Fibroblast of skin of scalp (primary cell): ENCODE data around the gene DAZAP2.
"Not testable (repeated sequence)": the region's sequence is repeated elsewhere in the genome, so short reads cannot be mapped to it uniquely, and the experiment has no call there.

Experiments used
- DNase-seq: peaks from one replicate; pipeline ENCODE4 v3.0.0-alpha.2; 2013

Gene DAZAP2

GRCh38 chr12:51217133-51217967 lies 21.3 kb upstream of the DAZAP2 start:
- DNase-seq, result peak; percentile 31

- peak; percentile 87 for DNase-seq
Observed at GRCh38 chr12:51217968-51218606, 20.5 kb upstream of the DAZAP2 start, which contains the start of gene POU6F1. Gene POU6F1, minus strand, starts transcription at chr12:51218062. Its CDS starts 11,226 bp downstream, at chr12:51206836.

- no peak for DNase-seq
Observed at GRCh38 chr12:51218607-51219161, 19.9 kb upstream of the DAZAP2 start.

GRCh38 chr12:51219322-51219721 lies 19.3 kb upstream of the DAZAP2 start:
- no peak for DNase-seq

- not testable (repeated sequence) for DNase-seq
Observed at GRCh38 chr12:51219857-51220256, 18.8 kb upstream of the DAZAP2 start.

- no peak for DNase-seq
Observed at GRCh38 chr12:51222461-51222860, 16.2 kb upstream of the DAZAP2 start.

- no peak for DNase-seq
Observed at GRCh38 chr12:51224625-51225024, 14.0 kb upstream of the DAZAP2 start.

GRCh38 chr12:51225234-51225633 lies 13.4 kb upstream of the DAZAP2 start:
- DNase-seq, result no peak

GRCh38 chr12:51225771-51226170 lies 12.9 kb upstream of the DAZAP2 start:
- DNase-seq, result no peak

GRCh38 chr12:51227112-51227511 lies 11.5 kb upstream of the DAZAP2 start:
- DNase-seq, result not testable (repeated sequence)

- no peak for DNase-seq
Observed at GRCh38 chr12:51227962-51228361, 10.7 kb upstream of the DAZAP2 start.

GRCh38 chr12:51229116-51229809 lies 9.4 kb upstream of the DAZAP2 start:
- no peak for DNase-seq

- no peak for DNase-seq
Observed at GRCh38 chr12:51232642-51233041, 6.0 kb upstream of the DAZAP2 start.

GRCh38 chr12:51234530-51234929 lies 4.1 kb upstream of the DAZAP2 start:
- DNase-seq, result no peak

- DNase-seq, result no peak
Observed at GRCh38 chr12:51238037-51238509, 553 bp upstream of the DAZAP2 start.

- DNase-seq, result peak; percentile 29
Observed at GRCh38 chr12:51240971-51241370, 2.3 kb downstream of the DAZAP2 start.

- no peak for DNase-seq
Observed at GRCh38 chr12:51242120-51242519, 3.5 kb downstream of the DAZAP2 start.

GRCh38 chr12:51242876-51243275 lies 4.2 kb downstream of the DAZAP2 start:
- no peak for DNase-seq

- no peak for DNase-seq
Observed at GRCh38 chr12:51244269-51244668, 5.6 kb downstream of the DAZAP2 start.

- no peak for DNase-seq
Observed at GRCh38 chr12:51245476-51246253, 7.0 kb downstream of the DAZAP2 start.

- peak; percentile 51 for DNase-seq
Observed at GRCh38 chr12:51246254-51246853, 7.7 kb downstream of the DAZAP2 start.
